Embryonic facial prominence (tissue), 1 donor: ENCODE results near the gene ZNF768.
A peak's percentile ranks its signal among the peaks of the same experiment; 100 is the strongest.
"Not testable (repeated sequence)": the region's sequence is repeated elsewhere in the genome, so short reads cannot be mapped to it uniquely, and the experiment has no call there.

Experiments
- DNase-seq: peaks from one replicate; pipeline ENCODE4 v3.0.0-alpha.2; 2016; ENCODE audit errors: extremely low spot score

ZNF768 gene

DNA sequence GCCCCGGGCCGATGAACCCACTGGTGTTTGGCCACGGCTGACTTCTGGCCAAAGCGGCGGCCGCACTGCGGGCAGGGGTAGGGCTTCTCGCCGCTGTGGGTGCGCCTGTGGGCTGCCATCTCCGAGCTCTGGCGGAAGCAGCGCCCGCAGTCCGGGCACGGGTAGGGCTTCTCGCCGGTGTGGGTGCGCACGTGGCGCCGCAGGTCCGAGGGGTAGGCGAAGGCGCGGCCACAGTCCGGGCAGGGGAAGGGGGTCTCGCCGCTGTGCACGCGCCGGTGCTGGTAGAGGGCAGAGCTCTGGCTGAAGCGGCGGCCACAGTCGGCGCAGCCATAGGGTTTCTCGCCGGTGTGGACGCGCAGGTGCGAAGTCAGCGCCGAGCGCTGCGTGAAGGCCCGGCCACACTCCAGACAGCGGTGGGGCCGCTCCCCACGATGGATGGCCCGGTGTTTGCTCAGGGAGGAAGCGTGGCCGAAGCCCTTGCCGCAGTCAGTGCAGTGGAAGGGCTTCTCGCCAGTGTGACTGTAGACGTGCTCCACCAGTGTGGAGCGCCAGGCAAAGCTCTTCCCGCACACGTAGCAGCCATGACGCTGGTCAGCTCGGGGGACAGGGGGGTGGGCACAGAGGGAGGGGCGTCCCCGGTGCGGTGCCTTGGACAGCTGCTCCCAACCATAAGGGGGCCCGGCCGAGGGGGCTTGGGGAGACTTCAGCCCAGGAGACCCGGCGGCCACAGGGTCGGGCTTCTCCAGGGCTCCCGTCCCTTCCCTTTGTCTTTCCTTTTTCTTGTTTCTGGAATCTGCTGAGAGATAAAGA lies 29.2 kb upstream of the ZNF768 start:
- no peak for DNase-seq

DNA sequence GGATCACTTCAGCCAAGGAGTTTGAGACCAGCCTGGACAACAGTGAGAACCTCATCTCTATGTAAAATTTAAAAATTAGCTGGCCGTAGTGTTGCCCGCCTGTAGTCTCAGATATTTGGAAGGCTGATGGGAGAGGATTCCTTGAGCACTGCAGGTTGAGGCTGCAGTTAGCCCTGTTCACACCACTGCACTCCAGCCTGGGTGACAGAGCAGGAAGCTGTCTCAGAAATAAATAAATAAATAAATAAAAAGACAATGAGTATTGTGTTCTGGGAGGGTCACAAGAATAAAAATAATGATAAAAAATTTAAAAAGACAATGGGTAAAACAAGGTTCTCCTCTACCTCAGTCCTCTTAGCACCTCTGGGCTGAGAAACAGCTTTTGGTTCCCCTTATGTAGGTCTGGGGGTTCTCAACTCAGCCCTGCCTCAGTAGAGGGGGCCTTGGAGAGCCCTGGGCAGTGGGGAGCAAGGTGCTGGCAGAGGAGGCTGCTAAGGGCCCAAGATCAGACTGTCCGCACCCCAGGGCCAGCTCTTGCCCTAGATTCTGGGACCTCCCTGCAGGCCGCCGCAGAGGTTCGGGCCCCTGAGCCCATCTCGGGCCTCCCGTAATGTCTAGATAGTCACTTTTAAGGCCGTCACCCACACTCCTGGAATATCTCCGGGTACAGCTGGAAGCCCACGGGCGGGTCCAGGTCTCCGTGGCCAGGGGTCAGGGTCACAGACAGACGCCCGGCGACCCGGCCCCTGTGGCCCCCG lies 28.4 kb upstream of the ZNF768 start:
- DNase-seq: no peak

DNA sequence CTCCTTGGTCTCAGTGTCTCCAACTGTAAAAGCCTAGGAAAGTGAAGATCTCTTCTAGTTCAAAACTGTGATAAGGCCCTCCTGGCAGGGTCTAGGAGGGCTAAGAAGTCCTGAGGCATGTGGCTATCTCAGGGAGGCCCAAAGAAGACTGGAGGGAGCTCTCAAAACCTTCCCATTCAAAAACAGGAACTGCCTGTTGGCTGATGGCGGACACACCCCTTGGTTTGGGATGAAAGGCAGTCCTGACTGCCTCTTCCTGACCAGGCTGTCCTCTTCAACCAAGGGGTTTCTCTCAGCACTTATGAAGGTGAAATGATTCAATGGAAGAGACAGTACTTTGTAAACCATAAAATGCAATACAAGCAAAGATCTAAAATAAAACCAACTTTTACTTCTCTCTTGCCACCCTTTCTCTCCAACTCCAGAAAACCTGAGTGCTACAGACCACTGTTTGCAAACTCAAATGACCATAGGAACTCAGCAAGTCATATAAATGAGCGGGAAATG lies 27.1 kb upstream of the ZNF768 start:
- DNase-seq: no peak

DNA sequence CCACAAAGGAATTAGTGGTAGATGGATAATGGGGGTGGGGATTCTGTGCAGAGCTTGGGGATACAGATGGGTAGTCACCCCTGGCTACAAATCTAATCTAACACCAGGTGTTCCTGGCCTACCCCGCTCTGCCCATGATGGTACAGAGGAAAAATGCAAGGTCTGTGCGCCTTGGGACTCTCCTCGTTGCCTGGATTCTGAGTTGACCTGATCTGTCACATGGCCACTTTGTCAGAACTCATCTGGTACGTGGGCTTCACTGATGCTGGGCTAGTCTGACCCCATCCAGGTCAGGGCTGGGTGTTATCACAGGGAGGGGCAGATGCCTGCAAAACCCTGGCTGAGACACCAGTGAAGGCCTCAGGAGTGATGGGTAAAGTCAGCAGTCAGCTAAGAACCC lies 26.6 kb upstream of the ZNF768 start:
- no peak for DNase-seq

DNA sequence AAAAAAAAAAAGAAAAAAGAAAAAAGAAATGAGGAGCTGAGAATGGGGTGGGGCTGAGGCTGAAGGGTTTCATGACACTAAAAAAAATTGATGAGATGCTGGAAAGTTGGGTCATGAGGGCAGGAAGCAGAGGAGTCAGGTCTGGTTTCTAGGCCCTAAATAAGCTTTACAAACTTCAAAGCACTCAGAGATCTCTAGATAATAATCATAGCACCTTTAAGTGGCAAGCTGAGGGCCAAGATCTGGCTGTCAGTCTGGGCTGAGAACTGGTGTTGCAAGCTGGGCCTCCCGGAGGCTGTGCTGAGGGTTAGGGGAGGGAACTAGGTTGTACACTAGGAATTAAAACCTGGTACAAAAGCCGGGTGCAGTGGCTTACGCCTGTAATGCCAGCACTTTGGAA lies 25.4 kb upstream of the ZNF768 start:
- DNase-seq: no peak

DNA sequence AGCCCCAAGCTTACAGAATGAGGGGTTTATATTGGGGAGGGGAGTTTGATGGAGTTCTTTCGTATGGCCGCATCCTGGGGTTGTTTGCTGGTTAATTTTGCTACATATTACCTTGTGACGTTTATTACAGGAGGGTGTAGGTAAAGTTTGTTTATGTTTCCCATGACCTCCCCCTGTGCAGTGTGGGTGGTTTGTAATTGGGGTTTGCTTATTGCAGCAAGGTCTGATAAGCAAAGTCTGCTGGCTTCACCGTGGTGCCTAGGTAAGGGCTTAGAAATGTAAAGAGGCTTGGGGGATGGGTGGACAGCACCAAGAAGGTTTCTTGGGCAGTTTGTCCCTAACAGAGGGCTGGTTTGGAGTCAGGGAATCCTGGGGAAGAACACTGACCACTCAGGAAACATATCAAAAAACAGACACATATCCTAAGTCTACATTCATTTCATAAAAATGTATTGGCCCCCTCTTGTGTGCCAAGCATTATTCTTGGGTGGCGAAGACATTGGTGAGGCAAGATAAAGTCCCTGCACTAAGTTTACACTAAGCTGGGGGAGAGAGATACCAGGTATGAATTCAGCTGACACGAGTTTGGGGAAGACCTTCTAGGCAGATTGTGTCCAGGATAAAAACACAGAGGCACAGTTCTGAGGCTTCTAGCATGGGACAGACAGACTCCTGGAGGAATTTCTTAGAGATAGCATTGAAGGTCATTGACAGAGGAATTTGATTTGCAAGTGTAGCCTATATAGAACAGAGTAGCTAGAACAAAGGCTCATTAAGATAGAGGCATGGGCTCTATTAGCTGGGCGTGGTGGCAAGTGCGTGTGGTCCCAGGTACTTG lies 22.3 kb upstream of the ZNF768 start:
- DNase-seq: no peak

DNA sequence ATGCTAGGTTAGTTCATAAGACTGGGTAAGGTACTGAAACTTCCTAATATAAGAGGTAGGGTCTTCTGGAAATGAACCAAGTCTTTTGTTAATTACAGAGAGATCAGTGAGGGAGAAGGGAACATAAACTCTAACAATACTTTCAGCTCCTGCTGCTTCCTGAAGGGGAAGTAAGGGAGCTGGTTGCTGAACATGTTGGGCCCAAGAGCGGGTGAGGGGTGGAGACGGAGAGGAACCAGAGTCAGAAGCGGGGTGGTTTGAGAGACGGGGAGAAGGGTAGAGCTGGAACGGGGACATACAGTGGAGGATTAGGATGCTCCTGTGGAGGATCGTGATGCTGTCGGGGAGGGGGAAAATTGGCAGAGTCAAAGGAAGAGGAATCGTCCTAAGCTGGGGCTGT lies 19.7 kb upstream of the ZNF768 start:
- no peak for DNase-seq

DNA sequence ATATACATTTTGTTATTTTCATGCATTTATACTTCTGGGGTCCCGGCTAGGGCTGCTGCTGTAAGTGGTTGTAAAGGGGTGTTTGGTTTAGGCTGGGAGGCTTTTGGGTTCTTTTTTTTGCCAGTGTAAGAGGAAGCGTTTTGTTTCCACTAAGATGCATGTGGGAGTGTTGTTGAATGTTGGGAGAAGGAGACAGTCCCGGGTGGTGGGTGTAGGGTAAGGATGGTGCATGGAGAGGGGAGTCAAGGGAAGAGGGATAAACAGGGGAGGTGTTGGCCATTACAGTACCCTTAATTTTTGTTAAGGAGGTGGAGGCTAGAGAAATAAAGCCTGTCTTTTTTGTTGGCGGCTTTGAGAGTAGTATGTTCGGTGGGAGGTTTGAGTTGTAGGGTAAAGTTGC lies 16.7 kb upstream of the ZNF768 start:
- no peak for DNase-seq

DNA sequence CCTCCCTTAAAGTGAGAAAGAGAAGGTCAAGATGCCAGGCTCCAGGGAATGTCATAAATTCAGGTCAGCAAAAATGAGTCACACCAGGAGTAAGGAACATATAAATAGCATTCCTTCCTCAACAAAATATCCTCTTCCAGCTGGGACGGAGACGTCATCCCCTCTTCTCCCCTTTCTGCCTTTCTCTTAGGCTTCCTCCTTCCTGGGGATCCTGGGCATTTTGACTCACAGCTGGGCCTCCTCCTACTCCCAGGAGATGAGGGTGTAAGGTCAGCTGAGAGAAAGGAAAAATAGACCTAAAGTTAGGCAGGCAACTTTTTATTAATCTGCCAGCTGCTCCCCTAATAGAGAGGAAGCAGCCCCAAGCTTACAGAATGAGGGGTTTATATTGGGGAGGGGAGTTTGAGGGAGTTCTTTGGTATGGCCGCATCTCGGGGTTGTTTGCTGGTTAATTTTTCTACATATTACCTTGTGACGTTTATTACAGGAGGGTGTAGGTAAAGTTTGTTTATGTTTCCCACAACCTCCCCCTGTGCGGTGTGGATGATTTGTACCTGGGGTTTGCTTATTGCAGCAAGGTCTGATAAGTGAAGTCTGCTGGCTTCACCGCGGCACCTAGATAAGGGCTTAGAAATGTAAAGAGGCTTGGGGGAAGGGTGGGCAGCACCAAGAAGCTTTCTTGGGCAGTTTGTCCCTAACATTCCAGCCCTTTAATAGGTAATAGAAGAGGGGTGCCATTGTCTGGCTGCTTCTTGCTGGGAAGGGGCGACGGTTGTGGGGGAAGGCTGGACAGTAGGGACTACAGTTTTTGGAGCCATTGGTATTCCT lies 15.3 kb upstream of the ZNF768 start:
- no peak for DNase-seq

DNA sequence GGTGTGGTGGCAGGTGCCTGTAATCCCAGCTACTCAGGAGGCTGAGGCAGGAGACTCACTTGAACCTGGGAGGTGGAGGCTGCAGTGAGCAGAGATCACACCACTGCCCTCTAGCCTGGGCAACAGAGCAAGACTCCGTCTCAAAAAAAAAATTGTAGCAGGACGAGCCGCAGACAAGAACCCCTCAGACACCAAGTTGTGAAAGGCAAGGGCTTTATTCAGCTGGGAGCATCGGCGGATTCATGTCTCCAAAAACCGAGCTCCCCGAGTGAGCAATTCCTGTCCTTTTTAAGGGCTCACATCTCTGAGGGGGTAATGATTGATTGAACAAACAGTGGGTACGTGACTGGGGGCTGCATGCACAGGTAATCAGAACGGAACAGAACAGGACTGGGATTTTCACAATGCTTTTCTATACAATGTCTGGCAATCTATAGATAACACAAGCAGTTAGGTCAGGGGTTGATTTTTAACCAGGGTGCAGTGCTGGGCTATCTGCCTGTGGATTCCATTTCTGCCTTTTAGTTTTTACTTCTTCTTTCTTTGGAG lies 14.6 kb upstream of the ZNF768 start:
- DNase-seq: not testable (repeated sequence)

DNA sequence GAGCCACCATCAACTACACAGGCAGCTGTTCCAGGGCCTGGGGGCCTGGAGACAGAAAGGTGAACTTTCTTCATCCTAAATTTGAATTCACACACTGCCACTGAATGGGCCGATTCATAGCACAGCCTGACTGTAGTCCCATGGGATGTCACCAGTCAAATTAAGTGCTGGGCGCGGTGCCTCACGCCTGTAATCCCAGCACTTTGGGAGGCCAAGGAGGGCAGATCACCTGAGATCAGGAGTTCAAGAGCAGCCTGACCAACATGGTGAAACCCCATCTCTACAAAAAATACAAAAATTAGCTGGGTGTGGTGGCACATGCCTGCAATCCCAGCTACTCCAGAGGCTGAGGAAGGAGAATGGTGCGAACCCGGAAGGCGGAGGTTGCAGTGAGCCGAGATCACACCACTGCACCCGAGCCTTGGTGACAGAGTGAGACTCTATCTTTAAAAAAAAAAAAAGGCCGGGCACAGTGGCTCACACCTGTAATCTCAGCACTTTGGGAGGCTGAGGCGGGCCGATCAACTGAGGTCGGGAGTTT lies 13.7 kb upstream of the ZNF768 start:
- DNase-seq: not testable (repeated sequence)

DNA sequence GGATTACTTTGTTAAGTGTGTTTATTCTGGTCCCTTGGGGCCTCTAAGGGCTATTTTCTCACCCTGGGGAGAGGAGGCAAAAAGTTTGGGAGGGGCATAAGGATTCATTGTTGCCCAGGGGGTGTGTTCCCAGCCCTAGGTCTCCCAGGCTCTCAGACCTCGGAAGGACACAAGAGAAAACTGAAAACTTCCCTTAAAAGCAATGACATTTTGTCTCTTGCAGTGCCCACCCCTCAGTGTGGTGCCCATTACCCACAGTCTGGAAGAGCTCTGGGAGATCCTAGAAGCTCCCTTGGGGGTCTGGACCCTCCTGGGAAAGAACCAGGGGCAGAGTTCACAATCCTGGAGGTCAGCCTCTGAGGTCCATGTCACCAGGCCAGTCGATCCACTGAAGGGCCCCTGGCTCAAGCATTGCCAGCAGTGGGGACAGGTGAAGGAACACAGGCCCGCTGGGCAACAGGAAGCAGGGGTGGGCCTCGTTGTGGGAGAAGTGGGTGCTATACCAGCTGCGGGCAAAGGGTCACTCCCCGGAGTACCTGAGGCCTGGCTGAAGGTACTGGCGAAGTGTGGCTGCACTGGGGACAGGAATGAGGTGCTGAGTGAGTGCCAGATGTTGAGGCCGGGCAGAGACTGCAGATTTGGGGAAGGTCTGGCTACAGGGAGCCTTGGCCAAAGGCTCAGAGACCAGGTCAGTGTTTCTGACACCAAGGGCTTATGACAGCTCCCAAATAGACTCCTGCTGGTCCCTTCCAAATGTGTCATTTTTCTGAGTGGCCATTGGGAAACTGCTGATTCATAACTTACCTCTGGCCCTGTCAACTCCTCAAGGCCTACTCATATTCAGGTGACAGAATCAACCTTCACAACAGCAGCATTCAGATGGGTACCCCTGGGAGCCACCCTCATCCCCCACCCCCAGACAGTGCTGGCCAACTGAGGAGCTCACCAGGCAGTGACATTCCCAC lies 12.9 kb upstream of the ZNF768 start:
- no peak for DNase-seq

DNA sequence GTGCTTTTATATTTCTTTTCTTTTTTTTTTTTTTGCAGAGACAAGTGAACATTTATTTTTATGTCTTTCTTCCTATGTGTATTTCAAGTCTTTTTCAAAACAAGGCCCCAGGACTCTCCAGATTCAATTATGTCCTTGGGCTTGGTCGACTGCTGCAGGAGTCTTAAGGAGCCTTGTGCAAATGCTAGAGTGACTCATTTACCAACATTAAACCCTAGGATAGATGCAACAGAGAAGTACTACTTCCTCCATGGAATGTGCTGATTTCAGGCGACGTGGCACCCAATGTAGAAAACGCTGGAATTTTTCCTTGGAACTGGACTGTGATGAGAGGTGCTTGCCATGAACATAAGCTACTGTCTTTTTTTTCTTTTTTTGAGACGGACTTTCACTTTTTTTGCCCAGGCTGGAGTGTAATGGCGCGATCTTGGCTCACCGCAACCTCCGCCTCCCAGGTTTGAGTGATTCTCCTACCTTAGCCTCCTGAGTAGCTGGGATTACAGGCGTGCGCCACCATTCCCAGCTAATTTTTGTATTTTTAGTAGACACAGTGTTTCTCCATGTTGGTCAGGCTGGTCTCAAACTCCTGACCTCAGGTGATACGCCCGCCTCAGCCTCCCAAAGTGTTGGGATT lies 10.1 kb upstream of the ZNF768 start:
- not testable (repeated sequence) for DNase-seq

DNA sequence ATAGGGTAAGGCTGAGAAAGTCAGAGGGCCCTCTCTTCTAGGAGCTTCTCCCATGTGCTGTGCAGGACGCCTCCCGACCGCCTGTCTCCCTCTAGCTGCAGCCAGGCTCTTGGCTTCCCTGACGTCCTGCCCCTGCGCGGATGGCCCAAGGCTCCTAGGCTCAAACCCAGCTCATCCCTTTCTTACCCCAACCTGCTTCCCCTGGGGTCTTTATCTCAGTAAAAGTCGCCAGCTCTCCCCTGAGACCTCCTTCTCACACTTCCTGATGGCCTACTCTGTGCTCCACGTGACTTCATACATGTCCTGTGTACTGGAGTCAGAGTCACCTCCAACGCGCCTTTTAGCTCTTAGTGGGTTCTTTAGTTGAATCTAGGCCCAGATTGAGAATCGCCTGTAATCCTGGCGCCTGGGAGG lies 9.4 kb upstream of the ZNF768 start:
- DNase-seq: peak; percentile 72

DNA sequence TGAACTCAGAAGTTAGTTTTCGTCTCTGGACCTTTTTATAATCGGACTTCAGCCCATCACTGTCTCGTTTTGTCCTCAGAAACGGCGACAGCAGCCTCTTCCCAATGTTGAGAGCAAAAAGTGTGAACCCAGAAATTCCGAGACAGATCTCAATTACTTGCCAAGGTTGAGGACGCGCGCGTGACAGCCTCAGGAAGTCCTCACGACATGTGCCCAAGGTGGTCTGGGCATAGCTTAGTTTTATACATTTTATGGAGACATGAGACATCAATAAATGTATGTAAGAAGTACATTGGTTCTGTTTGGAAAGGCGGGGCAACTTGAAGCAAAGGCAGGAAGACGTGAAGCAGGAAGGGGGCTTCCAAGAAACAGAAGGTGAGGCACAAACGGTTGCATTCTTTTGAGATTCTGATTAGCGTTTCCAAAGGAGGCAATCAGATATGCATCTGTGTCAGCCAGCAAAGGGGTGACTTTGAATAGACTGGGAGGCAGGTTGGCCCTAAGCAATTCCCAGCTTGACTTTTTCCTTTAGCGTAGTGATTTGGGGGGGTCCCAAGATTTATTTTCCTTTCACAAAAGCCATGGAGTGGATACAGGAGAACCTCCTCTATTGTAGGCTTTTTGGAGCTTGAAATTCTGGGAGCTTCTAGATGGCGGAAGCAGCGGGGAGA lies 8.9 kb upstream of the ZNF768 start:
- no peak for DNase-seq

DNA sequence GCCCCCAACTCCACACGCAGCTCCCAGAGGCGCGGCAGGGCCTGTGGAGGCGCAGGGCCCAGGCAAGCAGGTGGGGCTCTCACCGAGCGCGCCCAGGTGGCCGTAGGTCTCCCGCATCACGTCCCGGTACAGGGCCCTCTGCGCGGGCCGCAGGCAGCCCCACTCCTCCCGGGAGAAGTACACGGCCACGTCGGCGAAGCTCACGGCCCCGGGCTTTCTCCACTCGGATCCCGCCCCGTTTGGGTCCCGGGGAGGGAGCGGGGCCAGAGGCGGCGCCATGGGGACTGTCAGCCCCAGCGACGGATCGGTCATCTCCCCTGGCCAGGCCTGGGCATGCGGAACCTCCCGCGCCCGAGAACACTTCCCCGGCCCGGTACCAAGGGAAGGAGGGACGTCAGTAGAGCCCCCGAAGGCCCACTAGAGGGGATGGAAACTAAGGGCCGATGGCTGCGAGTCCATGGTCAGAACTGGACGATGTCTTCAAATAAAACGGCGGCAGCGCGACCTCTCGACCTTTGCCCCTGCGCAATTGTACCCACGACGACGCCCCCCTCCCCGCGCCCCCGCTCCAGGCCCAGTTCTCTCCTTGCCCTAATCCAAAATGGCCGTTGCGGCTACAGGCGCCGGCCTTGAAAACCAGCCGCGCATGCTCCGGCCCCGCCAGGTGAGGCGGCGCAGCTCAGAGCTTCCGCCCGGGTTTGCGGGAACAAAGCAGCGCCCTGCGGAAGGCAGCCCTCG lies 8.2 kb upstream of the ZNF768 start, which contains the start of gene ZNF747:
TSS of gene ZNF747 (minus strand) at position 491 of the 738 bp plus-strand sequence. CDS start at position 312, 179 bp downstream.
- DNase-seq: peak; percentile 78

DNA sequence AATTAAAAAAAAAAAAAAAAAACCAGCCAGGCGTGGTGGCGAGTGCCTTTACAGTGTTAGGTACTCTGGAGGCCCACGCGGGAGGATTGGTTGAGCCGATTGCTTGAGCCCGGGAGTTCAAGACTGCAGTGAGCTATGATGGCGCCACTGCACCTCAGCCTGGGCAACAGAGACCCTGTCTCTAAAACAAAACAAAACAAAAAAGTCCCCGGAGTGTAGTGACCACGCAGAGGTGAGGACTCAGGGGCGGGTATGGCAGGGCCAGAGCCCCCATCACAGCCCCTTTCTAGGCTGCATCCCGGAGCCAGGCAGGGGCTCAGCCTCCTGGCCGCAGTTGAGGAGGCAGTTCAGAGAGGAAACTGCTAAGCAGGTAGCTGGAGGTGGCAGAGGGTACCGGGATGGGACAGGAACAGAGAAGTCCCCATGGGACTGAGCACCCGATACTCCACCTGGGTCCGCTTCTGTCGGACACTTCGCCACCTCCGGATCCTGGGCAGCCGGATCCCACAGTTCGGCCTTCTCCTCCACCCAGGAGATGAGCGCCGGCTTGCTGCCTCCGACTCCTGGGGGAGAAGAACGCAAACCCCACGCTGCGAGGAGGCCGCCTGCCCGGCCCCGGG lies 7.5 kb upstream of the ZNF768 start:
- no peak for DNase-seq
